Peyer's patch (tissue), 4 donors: ENCODE data around the gene CRBN.

Experiments used
- CTCF ChIP-seq, 6 experiments: fragments of 450-650 bp in 4 of 6; fragments of 200-600 bp in 2 of 6; sonication (generic) in 1 of 6; IDR thresholded peaks; one replicate each; pipeline ENCODE4 v1.5.1; 2017 to 2019; ENCODE audit warnings: antibody characterized with exemption in 6 of 6, mild to moderate bottlenecking in 3 of 6, moderate library complexity in 1 of 6
- POLR2A ChIP-seq, 2 donors: fragments of 450-650 bp; IDR thresholded peaks; one replicate each; pipeline ENCODE4 v1.5.1; 2017; ENCODE audit warnings: antibody characterized with exemption in 2 of 2, mild to moderate bottlenecking in 2 of 2, moderate library complexity in 2 of 2

GRCh38 chr3:3194861-3195260, 15.4 kb upstream of the CRBN start:
- TF ChIP-seq POLR2A (IDR thresholded peaks at IDR 0.05) (no peak), CTCF (IDR thresholded peaks at IDR 0.05) (no peak)
